NCI-H446 (cell line): Measurements from ENCODE around the gene TBC1D8.

Experiments used
- DNase-seq, 2 experiments: peaks; one replicate each; lab custom pipeline; 2025; lab: John Stamatoyannopoulos, UW

The TBC1D8 gene

DNA sequence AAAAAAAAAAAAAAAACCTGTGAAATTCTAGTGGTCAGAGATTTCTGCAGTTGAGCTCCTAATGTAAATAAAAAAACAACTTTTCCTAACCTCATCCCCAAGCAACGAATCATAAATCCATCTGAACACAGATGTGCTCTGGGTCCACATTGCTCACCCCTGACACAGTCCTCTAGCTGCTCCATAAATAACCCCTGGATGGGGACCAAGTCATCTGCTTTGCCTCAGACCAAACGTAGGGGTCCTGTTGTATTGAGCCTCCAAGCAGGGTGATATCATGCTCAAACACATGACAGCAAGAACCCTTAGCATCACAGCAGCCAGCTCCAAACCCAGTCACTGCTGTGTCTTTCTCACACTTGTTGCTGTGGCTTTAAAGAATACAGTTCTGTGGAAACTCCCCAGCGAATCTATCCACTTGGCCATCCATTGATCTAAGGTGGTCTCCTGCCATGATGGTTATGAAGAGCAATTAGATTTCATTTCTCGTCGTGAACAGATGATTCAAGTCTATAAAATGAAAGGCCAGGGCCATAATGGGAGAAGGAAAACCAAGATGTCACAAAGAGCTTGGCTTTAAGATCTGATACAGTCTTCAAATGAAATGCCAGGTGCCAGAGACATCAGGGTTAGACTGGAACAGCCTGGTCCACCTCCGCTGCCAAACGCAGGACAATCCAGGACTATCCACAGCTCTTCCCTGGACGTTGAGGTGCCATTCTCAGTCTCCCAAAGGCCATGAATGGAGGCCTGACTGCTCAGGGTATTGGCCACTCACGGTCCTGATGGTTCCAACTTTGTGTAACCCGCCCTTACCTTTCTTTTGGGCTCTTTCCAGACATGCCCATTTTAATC lies 39.0 kb downstream of the TBC1D8 start:
- no peak for DNase-seq

DNA sequence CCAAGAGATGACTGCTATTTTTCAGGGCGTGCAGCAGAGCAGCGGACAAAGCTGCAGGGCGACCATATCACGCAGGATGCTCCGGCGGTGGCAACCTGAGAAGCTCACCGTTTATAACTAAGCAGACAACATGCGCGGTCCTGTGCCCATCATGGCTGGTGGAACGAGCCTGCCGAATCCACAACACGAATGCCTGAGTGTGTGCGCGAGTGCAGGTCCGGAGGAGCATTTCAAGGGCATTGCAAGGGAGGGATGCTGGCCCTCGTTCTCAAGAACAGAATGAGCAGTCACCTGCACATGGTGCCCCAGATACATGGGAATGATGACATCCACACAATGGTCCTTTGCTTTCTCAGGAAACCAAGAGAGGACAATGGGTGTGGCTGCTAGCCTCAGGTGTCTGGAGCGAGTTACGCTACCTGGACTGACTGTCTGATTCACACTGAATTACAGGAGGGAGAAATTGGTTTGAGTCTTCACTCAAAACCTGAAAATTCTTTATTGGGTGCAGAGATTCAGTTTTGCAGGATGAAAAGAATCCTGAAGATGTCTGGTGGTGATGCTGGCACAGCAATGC lies 39.8 kb downstream of the TBC1D8 start:
- DNase-seq, result no peak

DNA sequence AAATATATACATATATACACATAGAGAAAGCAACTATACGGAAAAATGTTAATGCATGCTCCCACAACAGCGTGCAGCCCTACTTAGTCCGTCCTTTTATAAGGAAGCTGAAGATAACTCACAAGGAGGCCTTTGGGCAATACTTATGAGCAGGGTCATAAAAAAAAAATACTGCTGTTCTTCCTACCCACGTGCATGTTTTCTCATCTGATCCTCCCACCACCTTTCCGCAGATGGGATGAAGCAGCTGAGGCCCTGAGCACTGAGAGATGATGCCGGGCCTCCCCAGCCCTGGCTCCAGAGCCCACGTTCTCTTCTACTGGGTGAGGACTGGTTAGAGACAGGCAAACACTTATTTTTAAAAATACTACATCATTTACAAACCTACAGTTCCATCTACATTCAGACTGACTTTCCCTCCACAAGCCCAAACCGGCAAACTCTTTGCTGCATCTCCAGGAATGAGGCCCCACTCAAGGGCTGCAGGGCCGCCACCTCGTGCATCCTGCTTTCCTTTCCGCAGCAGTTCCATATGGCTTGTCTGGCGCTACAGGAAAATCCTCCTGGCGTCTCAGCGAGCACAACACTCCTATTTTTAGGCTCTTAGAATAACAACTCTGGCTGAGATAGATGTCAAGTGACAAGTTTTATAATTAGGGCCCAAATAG lies 41.6 kb downstream of the TBC1D8 start:
- no peak for DNase-seq

DNA sequence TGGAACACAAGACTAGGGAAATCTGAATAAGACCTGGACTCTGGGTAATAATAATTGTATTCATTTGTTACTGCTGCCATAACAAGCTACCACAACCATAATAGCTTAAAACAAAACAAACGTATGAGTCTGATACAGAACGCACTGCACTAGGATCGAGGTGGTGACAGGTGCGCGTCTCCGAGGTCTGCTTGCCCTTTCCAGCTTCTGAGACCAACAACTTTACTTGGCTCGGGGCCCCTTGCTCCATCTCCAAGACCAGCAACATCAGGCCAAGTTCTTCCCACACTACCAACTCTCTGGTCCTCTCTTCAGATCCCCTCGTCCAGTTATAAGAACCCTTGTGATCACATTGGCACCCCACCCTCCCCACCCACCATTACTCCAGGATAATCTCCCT lies 42.8 kb downstream of the TBC1D8 start:
- no peak for DNase-seq

DNA sequence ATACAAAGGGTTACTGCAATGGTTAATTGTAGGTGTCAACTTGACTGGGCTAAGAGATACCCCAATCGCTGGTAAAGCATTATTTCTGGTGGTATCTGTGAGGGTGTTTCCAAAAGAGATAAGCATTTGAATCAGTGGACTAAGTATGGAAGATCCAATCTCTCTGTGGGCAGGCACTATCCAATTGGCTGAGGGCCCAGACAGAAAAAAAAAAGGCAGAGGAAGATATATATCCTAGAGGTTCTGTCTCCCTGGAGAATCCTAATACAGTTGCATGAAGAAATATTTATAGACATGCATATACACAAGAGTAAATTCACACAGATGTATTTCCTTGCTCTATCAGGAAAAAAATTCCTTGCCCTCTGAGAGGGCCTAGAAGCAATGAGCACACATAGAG lies 43.9 kb downstream of the TBC1D8 start:
- DNase-seq, result no peak

DNA sequence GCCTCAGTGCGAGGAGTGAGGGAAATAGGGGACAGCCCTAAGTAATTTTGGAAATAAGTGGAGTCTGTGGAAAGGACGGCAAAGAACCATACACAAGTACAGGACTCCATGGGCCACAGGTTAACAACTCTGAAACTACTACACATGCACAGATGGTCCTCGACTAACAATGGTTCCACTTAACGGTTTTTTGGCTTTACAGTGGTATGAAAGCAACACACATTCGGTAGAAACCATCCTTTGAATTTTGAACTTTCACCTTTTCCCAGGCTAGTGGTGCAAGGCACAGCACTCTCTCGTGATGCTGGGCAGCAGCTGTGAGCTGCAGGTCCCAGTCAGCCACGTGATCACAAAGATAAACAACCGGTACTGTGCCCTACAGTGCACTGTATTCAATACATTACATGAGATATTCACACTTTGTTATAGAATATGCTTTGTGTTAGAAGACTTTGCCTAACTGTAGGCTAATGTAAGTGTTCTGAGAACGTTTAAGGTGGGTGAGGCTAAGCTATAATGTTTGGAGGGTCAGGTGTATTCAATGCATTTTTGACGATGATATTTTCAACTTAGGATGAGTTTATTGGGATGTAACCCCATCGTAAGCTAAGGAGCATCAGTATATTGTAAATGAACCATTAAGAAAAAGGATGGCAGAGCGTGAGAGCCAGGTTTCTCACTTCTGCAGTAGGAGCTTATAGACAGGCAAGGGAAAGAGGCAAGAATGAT lies 44.6 kb downstream of the TBC1D8 start:
- DNase-seq, result no peak

DNA sequence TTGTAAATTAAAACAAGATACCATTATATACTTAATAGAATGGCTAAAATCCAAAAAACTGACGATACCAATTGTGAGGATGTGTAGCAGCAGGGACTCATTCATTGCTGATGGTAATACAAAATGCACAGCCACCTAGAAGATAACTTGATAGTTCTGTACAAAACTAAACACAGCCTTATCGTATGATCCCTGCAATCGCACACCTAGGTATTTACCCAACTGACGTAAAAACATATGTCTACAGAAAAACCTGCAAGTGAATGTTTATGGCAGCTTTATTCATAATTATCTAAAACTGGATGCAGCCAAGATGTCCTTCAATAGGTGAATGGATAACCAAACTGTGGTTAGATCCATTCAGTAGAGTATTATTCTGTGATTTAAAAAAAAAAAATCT lies 45.5 kb downstream of the TBC1D8 start:
- DNase-seq, result no peak

DNA sequence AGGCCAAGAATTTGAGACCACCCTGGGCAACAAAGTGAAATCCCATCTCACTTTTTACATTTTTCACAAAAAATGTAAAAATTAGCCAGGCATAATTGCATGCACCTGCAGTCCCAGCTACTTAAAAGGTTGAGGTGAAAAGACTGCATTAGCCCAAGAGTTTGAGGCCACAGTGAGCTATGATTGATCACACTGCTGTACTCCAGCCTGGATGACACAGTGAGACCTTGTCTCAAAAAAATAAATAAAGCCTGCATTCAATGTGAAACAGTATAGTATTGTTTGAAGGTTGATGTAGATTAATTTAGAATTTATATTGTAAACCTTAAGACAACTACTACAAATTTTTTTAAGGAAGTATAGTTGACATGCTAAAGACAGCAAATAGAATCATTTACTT lies 53.5 kb downstream of the TBC1D8 start:
- DNase-seq, result no peak

DNA sequence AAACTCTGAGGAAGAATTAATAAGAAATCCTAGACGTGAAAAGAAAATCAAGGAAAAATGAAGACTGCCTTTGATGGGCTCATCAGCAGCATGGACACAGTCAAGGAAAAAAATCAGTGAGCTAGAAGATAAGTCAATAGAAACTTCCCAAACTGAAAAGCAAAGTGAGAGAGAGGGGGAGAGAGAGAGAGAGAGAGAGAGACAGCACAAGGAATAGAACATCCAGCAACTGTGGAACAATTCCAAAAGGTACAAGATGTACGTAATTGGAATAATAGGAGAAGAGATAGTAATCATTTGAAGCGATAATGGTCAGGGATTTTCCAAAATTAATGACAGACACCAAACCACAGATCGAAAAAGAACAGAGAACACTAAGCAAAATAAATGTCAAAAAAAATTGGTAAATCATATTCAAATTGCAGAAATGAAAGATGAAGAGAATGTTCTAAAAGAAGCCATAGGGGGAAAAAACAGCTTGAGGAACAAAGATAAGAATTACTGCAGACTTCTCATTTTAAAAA lies 54.5 kb downstream of the TBC1D8 start:
- no peak for DNase-seq

DNA sequence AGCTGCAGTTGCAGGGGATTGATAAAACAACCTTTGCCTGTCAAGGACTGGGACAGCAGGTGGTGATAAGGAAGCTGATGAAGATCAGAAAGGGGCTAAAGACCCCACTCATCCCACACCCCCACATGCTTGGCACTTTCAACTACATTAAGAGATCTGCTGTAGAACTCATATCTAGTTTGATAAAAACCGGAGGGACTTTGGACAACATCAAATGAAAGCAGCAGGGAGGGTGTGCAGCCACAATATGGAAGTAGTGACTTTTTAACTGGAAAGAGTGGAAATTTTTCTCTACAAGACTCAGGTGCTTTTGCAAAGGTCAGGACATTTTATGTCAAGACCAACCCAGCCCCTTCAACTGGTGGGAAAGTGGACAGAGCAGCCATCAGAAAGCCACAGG lies 56.8 kb downstream of the TBC1D8 start:
- DNase-seq, result no peak

DNA sequence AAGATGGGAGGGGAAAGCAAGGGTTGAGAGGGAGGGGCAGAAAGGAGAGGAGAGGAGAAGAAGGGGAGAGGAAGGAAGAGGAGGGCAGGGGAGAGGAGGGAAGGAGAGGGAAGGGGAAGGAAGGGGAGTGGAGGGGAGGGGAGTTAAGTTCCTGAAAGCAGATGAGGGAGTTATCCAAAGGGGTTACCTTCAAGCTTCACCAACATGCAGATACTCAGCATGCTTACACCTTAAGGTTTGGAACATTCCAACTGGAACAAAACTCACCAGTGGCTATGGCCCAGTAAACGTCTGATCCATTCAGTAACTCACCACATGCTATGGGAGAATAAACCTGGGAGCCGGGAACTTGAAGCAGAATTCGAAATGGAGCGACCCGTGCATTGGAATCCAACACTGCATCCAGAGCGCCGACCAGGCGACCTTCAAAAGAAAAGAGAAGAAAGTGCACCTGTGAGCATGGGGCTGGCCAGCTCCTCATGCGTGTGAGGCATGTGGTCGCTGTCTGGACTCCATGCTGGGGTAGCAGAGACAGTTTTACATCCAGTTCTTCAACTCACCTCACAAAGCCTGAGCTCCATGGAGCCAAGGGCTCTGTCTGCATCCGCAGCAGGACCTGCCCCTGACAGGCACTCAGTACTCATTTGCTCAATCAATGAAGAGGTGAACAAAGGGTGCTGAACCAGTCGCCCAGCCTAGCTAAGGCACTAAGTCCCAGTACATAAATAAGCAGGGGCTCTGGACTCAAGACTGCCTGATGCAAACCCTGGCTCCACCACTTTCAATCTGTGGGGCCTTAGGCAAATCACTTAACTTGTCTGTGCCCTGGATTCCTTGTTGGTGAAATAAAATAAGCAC lies 61.0 kb downstream of the TBC1D8 start:
- DNase-seq, result no peak

DNA sequence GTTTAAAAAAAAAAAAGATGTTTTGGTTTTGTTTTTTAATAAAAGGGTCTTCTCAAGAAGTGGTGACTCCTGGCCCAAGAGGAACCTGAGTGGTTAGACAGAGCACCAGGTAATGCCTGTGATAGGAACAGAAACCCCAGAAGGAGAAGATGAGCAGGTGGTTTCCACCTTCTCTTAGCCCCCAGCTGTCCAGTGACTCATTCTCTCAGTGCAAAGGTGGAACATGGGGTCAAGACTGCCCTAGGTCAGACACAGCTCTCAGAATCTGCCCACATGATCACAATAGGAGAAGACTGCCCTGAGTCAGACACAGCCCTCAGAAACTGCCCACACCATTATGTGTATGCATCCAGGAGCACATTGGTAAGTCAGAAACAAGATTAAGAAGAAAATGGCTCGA lies 61.8 kb downstream of the TBC1D8 start:
- no peak for DNase-seq

DNA sequence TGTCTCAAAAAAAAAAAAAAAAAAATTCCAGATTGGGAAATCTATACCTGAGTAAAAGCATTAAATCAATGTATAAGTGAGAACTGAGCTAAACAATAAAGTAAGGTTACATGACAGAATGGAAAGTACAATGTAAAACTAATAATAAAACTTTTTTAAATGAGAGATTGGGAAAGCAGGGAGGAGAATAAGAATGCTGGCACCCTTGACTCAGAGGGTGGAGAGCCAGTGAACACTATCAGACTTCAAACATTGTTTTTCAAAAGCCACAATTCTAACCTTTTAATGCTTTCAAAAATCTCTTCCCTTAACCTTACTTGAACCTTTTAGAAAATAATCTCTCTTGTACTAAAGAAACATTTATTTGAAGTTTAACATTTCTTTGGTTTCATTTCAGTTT lies 63.5 kb downstream of the TBC1D8 start:
- DNase-seq, result no peak

DNA sequence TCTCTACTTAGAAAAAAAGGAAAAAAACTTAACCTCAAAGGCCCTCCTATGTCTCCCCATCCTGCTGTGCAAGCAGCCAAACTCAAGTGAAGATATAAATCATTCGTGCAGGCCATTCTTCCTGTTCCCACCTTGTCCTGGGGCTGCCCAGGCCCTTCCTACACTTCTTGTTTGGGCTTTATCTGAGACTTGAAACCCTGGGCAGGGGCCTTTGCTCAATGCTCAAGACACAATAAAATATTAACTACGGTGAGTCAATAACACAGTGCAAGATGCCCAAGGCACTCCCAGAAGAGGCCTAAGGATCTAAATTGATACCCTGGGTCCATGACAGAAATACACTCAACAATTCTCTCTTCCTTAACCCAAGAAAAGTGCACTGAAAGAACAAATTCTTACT lies 67.6 kb downstream of the TBC1D8 start:
- no peak for DNase-seq

DNA sequence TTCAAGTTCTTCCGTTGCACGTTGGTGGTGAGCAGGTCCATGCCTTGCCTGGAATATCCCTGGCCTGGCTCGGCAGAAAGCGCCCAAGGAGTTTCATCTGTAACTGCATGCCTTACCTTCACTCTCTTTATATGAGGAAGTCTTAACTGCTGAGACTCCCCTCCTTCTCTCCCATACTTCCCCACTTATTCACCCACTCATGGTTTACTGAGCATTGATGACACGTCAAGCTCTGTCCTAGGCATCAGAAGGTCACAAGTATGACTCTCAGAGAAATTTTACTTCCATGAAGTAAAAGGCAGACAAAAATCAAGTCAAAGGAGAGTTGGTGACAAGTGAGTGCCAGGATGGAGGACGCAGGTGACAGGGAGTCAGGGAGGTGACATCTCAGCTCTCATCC lies 68.2 kb downstream of the TBC1D8 start:
- no peak for DNase-seq

DNA sequence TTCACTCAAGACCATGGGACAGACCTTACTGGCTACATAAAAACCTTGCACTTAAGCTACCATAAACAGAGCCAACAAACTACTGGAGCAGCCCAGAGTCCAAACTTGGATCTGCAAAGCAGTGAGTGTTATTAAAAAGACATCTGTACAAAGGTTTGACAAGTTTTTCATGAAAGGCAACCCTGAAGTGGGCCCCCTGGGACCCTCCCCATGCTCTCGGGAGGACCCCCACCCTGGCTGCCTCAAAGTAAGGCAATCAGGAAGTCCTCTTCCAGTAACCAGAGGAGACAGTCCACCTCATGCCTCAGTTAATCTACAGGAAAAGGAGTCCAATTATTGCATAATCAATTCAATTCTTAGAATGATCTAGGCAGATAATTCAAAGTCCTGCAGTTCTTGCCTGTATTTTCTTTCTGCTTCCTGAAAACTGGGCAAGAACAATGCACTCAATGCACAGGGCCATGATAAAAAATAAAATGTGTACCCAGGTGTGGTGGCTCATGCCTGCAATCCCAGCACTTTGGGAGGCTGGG lies 69.7 kb downstream of the TBC1D8 start:
- DNase-seq, result no peak

DNA sequence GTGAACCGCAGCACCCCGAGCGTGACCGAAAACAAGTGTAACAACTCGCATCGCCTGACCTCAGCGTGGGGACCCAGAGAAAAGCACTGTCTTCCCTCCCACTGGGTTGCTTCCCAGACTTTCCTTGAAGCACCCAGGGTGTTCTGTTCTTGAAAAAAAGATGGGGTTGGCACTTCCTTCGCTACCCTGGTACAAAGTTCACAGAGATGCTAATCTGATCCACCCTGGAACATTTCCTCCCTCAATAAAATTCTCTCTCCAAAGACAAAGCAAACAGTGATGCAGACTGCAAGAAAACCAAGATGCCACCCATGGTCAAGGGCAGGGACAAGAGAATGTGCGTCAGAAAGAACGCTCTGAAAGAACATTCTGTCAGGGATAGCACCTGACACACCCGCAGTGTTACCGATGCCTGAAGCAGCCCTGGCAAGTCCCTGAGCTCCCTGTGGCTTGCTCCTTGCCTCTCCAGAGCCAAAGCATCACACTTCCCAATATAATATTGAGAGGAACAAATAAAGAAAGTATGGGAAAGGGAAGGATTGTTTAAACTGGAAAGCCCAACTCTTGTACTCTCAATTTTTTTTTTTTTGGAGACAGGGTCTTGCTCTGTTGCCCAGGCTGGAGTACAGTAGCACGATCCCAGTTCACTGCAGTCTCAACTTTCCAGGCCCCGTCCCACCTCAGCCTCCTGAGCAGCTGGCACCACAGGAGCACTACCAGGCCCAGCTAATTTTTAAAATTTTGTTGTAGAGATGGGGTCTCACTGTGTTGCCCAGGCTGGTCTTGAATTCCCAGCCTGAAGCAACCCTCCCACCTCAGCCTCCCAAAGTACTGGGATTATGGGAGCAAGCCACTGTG lies 70.7 kb downstream of the TBC1D8 start:
- no peak for DNase-seq

DNA sequence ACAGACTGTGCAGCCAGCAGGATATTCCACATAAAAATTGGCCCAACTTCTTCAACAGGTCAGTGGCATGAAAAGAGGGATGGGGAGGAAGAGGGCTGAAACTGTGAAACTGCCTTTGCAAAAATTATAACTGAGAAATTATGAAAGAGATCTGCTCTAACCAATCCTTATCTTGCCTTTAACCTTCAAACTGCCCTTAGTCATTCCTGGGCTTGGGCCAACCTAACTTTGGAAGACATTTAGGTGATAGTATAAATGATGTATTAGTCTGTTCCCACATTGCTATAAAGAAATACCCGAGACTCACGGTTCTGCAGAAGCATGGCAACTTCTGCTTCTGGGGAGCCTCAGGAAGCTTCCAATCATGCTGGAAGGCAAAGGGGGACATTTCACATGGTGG lies 74.6 kb downstream of the TBC1D8 start:
- DNase-seq, result no peak

DNA sequence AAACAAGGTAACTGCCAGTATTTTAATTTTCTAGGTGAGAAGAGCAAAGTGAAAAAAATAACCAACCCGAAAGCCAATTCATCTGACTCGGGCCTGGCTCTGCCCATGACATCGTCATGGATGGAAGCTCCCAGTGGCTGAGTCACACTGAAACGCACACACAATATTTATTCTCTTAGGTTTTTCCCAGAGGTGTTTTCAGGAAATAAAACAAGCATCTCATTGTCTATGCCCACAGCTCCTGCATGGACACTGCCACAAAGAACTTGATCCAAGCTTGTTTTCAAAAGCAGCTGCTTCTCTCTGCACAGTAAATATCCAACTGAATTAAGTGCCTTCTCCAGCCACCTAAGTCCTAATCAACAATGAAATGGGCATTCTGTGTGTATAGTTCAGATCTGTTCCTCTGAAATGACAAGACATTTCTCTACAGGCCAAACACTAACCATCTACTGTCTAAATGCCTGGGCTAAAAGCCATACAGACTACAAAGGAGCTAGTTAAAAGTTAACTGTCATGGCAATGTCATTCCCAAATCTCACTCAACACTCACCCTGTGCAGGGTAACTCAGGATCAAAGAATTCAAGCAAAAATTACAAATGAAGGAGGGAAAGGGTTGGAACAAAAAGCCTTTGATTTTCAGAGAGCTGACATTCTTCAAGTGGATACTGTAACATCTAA lies 86.2 kb downstream of the TBC1D8 start:
- DNase-seq, result no peak

DNA sequence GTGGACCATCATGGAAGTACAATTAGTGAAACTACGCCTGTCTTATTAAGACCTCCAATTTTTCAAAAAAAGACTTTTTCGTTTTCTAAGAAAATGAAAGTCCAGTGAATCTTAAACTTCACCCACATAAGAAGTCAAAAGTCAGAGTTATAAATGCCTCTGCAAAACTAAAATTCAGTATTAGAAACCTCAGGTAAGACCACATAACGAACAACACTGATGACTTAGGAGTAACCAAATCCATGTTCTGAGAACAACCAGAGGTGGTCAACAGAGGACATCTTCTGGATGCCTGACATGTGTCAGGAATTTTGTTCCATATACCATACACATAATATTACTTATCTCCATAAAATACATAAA lies 86.7 kb downstream of the TBC1D8 start:
- DNase-seq, result no peak
